Measurements from ENCODE around the gene CDC42EP5.

CDC42EP5 gene

GRCh38 chr19:54428323-54429175, 44.5 kb downstream of the CDC42EP5 start:
- in situ Hi-C loops (cut with MboI; ENCODE audit: low sequenced_read_pairs): no loop called here

GRCh38 chr19:54427586-54427985, 45.5 kb downstream of the CDC42EP5 start:
- in situ Hi-C loops (cut with MboI; ENCODE audit: low sequenced_read_pairs): no loop called here

GRCh38 chr19:54426291-54426931, 46.7 kb downstream of the CDC42EP5 start:
- in situ Hi-C loops (cut with MboI; ENCODE audit: low sequenced_read_pairs): no loop called here

GRCh38 chr19:54425382-54425723, 47.7 kb downstream of the CDC42EP5 start:
- in situ Hi-C loops (cut with MboI; ENCODE audit: low sequenced_read_pairs): no loop called here

DNA sequence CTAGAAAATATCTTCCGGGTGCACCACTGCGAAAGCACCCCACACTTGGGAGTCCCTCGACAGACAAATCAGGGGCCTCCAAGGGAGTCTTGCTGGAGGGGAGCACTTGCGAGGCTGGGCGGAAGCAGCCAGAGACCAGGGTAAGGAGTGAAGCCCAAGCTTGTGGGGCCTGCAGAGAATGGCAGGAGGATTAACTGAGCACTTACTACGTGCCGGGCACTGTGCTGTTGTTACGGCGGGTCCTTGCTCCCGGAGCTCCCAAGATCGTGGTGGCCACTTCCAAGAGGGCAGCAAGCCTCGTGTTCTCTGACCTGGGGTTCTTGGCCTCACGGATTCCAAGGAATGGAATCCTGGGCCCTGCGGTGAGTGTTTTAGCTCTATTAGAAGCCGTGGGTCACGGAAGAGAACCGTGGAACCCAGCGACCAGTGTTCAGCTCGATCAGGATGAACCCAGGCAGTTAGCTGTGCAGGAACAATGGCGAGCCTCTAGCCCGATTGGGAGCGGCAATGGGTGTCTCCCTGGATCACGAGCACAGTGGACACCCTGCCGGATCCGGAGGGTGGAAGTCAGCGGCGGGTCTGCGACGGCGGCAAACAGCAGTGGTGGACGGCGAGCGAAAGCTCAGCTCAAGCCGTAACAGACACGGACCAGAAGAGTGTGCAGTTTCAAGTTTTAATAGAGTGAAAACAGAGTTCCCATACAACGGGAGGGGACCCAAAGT, 48.3 kb downstream of the CDC42EP5 start:
- in situ Hi-C loops (cut with MboI; ENCODE audit: low sequenced_read_pairs): no loop called here

DNA sequence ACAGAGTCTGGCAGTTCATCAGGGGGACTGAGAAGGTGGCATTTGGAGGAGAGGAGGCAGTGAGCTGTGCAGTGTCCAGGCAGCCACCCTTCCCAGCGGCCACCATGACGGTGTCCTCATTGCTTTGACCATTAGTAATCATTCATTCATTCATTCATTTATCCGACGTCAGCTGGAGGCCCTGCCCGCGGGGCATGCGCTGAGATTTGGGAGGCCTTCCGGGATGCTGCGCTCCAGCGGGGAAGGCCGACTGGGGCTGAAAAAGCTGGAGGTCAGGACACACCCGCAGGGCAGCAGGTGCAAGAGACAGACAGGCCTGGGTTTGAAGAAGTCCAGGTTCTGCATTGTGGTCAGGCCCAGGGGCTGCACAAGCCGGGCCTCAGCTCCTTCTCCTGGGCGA, 48.9 kb downstream of the CDC42EP5 start:
- in situ Hi-C loops (cut with MboI; ENCODE audit: low sequenced_read_pairs): no loop called here

GRCh38 chr19:54422136-54422535, 51.0 kb downstream of the CDC42EP5 start:
- in situ Hi-C loops (cut with MboI; ENCODE audit: low sequenced_read_pairs): no loop called here

DNA sequence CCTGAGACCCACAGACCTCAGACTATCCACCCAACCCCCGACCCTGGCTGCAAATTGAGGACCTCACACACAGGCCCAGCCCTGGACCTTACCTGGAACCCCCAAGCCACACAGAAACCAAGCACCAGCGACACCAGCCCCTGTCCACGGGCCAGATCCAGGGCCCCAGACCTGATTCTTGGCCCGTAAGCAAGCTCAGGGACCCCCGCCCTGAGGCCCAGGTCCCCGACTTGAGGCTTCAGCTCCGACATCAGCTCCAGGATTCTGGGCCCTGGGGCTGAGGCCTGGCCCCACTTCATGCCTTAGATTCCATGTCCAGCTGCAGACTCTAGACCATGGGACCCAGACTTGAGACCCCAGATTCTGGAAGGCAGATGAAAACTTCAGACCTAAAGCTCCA, 51.6 kb downstream of the CDC42EP5 start:
- in situ Hi-C loops (cut with MboI; ENCODE audit: low sequenced_read_pairs): no loop called here

GRCh38 chr19:54421169-54421516, 52.0 kb downstream of the CDC42EP5 start:
- in situ Hi-C loops (cut with MboI; ENCODE audit: low sequenced_read_pairs): no loop called here

DNA sequence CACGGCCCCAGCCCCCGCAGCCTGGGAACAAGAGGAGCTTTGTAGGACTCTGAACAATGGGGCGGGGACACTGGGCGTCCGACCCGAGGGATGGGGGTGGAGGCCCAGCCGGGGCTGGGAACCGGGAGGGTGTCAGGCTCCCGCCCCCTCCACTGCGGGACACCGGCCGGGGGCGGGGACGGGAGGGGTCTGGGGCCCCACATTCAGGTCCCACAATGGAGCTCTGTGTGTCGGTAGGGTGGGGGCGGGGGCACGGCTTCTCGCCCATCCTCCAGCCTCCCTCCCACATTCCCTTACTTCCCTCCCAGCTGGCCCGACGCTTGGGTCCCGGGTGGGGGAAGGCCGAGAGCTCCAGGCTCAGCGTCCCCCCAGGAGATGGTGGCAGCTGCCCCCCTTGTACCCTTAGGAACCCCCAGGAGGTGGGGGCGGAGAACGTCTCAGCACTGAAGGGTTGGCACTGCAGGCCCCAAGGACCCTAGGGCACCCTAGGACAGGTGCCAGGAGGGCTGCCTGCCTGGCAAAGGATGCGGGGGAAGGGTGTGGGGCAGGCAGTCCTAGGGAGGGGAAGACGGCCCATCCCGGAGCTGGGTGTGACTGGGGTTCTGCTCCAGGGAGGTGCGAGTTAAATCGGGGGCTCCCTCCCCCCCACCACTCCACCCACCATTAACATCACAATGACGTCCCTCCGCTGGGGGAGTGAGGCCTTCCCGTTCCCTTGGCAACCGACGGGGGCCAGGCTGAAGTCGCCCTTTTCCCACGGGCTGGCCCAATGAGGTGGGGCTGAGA, 52.5 kb downstream of the CDC42EP5 start:
- in situ Hi-C loops (cut with MboI; ENCODE audit: low sequenced_read_pairs): no loop called here

DNA sequence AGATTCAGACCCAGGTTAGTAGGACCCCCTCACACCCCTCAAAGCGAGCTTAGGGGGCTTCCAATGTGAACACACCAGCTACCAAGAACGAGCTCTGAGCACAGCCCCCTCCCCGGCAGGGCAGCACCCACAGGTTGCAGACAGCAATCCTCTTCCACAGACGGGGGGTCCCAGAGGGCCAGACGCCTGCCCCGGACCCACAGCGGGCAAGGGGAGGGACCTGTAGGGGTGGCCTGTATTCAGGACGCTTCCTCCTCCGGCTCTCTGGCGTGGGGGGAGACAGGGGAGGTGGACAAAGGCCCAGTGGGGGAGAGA, 53.1 kb downstream of the CDC42EP5 start:
- in situ Hi-C loops (cut with MboI; ENCODE audit: low sequenced_read_pairs): no loop called here

DNA sequence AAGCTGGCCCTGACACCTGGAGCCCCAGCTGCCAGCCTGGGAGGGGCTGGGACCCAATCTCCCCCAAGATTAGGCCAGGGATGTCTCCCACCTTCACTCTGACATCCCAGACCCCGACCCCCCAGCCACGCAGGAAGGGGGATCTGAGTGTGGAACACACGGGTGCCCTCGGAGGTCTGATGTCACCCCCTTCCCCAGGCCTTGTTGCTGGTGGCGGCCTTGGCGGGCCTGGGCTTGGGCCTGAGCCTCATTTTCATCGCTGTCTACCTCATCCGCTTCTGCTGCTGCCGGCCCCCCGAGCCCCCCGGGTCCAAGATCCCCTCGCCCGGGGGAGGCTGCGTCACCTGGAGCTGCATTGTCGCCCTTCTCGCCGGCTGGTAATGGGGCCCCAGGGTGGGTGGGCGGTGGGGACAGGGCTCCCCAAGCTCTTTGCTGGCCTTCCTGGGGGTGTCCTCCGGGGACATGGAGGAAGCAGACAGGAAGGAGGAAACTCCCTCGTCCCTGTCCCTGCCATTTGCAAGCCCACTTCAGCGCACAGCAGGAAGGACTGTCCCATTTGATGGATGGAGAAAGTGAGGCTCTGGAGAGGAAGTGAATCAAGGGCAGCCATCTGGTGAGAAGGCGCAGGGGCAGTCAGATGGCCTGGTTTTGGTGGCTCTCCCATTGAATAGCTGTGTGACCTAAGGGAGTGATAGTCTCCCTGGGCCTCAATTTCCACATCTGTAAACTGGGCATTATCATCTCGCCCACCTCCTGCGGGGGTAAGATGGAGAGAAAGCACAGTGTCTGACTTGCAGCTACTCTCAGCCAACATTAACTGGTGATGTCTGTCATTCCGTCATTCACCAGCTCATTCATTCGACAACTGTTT, 53.9 kb downstream of the CDC42EP5 start:
- in situ Hi-C loops (cut with MboI; ENCODE audit: low sequenced_read_pairs): no loop called here

DNA sequence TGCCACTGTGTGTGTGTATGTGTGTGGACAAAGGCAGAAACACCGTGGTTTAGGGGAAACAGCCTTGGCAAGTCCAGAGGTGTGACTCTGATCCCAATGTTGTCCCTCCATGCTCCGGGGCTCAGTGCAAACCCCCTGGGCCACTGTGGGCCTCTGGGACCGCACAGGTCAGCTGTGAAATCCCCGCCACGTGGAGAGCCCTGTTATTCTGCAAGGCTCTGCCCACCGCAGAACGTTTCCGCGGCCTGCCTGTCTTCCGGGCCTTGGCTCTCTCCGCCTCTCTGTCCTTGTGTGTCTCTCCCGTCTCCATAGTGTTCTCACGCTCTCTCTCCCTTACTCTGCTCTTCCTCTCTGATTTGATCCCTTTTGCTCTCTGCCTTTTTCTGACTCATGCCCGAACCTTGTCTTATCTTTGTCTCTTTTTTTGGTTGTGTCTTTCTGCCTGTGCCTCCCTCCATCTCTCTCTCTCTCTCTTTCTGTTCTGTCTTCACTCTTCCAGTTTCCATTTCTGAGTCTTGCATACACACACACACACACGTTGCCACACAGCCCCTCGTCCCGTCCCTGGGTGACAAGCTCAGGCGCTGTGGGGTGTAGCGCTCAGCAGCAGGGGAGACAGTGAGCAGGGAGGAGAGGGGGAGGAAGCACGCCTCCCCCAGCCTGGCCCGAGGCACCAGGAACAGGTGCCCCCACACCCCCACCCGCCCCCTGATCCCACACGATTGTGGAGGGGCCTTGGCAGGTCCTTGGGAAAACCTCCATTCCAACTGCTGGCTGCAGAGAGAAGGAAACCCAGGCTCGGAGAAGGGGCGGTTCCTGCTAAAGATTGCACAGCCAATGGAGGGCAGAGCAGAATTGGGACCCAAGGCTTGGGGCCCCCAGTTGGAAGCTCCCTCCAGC, 54.8 kb downstream of the CDC42EP5 start:
- in situ Hi-C loops (cut with MboI; ENCODE audit: low sequenced_read_pairs): no loop called here

DNA sequence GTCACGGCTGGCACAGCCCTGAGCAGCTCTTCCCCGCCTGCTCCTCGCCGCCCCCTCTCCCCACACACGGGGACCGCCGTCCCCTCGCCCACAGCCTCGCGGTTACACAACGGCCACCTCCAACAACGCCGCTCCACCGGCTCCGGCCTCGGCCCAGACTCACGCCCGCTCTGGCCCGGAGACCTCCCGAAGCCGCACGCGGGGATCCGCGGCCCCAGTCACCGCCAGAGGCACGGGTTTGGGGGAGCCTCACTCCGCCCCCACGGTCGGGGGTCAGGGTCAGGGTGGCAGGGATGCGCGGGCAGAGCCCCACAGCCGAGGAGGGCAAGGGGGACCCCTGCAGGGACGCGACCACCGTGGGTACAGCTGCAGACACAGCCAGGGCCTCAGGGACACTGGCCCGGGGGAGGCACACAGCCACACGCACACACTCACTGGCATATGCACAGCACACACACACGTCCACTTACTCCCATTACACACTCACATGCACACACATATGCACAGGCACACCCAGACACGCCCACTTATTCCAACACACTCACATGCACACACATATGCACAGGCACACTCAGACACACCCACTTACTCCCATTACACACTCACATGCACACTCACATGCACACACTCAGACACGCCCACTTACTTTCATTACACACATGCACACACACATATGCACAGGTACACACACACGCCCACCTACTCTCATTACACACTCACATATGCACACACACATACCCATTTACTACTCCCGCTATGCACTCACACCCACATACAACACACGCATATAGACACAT, 56.2 kb downstream of the CDC42EP5 start:
- in situ Hi-C loops (cut with MboI; ENCODE audit: low sequenced_read_pairs): no loop called here

- in situ Hi-C loops (cut with MboI; ENCODE audit: low sequenced_read_pairs): no loop called here
Observed at GRCh38 chr19:54415901-54416673, 57.0 kb downstream of the CDC42EP5 start.

DNA sequence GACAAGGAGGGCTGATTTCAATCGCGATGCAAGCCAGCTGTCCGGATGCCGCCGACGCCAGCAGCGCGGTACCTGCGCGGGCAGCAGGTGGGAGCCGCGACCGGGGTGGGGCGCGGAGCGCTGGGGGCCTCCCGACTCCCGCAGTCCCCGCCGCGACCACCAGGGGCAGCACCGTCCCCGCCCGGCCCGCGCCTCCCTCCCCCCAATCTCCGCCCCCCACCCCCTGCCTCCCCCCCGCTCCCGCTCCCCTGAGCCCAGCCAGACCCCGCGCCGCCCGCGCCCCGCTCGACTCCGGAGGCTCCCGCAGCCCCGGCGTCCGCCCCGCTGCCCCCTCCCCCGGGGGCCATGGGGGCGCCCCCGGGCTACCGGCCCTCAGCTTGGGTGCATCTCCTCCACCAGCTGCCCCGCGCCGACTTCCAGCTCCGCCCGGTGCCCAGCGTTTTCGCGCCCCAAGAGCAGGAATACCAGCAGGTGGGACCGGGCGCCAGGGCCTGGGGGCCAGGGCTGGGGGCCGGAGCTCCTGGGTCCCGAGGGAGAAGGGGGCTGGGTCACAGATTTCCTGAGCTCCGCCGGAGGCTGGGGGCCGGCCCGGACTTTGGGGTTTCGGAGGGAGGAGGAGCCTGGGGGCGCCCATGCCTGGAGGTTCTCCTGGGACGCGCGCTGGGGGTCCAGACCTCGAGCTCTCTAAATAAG, 57.7 kb downstream of the CDC42EP5 start, which contains the start of gene TTYH1:
Gene TTYH1 (plus strand): TSS at position 257 of the 693 bp plus-strand sequence. CDS start 89 bp downstream, at position 346.
- in situ Hi-C loops (cut with MboI; ENCODE audit: low sequenced_read_pairs): no loop called here
